Keratinocyte (primary cell): ENCODE data around the gene GP9. TPM values are rescaled to one million over a fixed set of nuclear protein-coding genes. Genes with fewer than 3 reads are reported as not detected.

Experiments
- DNase-seq: peaks from one replicate; pipeline ENCODE4 v3.0.0-alpha.2; 2011; ENCODE audit warnings: low read depth, missing footprints, low spot score
- FAIRE-seq: peaks from 2 replicates; lab custom pipeline; 2011; peaks lifted over from hg19 to GRCh38; lab: Jason Lieb, UNC
- H2AFZ ChIP-seq: 2 replicates; pipeline ENCODE4 v1.6.0; 2012; ENCODE audit warnings: low read length, control low read depth, inconsistent platforms; ENCODE audit not compliant: control insufficient read depth
- H3K27ac ChIP-seq: 2 replicates; pipeline ENCODE4 v1.5.1; 2011; ENCODE audit warnings: low read length; ENCODE audit not compliant: control insufficient read depth, insufficient read depth
- H3K27me3 ChIP-seq: 3 replicates; pipeline ENCODE4 v1.6.0; 2011; ENCODE audit warnings: low read length; ENCODE audit not compliant: control insufficient read depth, insufficient read depth; ENCODE audit errors: extremely low read depth
- H3K36me3 ChIP-seq, 2 experiments: 2 replicates in 1 of 2; 3 replicates in 1 of 2; pipeline ENCODE4 v1.5.1; 2011; ENCODE audit warnings: low read length in 2 of 2, mild to moderate bottlenecking in 1 of 2; ENCODE audit not compliant: control insufficient read depth in 2 of 2, insufficient read depth in 2 of 2; ENCODE audit errors: extremely low read depth in 1 of 2
- H3K4me1 ChIP-seq: 3 replicates; pipeline ENCODE4 v1.5.1; 2011; ENCODE audit warnings: low read length; ENCODE audit not compliant: control insufficient read depth, insufficient read depth; ENCODE audit errors: extremely low read depth
- H3K4me2 ChIP-seq: 3 replicates; pipeline ENCODE4 v1.6.0; 2011; ENCODE audit warnings: low read depth, low read length; ENCODE audit not compliant: control insufficient read depth, insufficient read depth; ENCODE audit errors: extremely low read depth
- H3K4me3 ChIP-seq, 3 experiments: fragments of 200-600 bp in 1 of 3; sonication (generic) in 1 of 3; 2 replicates in 2 of 3; 3 replicates in 1 of 3; pipeline ENCODE4 v1.5.1; 2011 to 2016; ENCODE audit warnings: low read length in 3 of 3, mild to moderate bottlenecking in 3 of 3, control low read depth in 2 of 3, inconsistent platforms in 1 of 3, low read depth in 1 of 3, mixed read lengths in 1 of 3, mixed run types in 1 of 3, moderate library complexity in 1 of 3; ENCODE audit not compliant: control insufficient read depth in 2 of 3, insufficient read depth in 2 of 3; ENCODE audit errors: extremely low read depth in 1 of 3
- H3K79me2 ChIP-seq: 2 replicates; pipeline ENCODE4 v1.6.0; 2012; ENCODE audit warnings: low read length; ENCODE audit not compliant: control insufficient read depth, insufficient read depth
- H3K9ac ChIP-seq: 3 replicates; pipeline ENCODE4 v1.6.0; 2011; ENCODE audit warnings: low read length; ENCODE audit not compliant: control insufficient read depth, insufficient read depth; ENCODE audit errors: extremely low read depth
- H3K9me1 ChIP-seq: 3 replicates; pipeline ENCODE4 v1.6.0; 2011; ENCODE audit warnings: low read length; ENCODE audit not compliant: control insufficient read depth, insufficient read depth; ENCODE audit errors: extremely low read depth
- H3K9me3 ChIP-seq: 2 replicates; pipeline ENCODE4 v1.5.1; 2012; ENCODE audit warnings: low read depth, low read length; ENCODE audit not compliant: control insufficient read depth
- H4K20me1 ChIP-seq: 3 replicates; pipeline ENCODE4 v1.6.0; 2011; ENCODE audit warnings: low read length; ENCODE audit not compliant: control insufficient read depth, insufficient read depth; ENCODE audit errors: extremely low read depth
- CTCF ChIP-seq, 3 experiments: IDR thresholded peaks in 1 of 3; conservative IDR thresholded peaks in 1 of 3; optimal IDR thresholded peaks in 1 of 3; 2 replicates in 2 of 3; 3 replicates in 1 of 3; pipeline versions ENCODE3 to v1.5.1; 2011; ENCODE audit warnings: low read length in 3 of 3, mild to moderate bottlenecking in 3 of 3, moderate library complexity in 2 of 3, control low read depth in 1 of 3, inconsistent platforms in 1 of 3; ENCODE audit not compliant: insufficient read depth in 2 of 3; ENCODE audit errors: extremely low read depth in 1 of 3
- EZH2 ChIP-seq: IDR thresholded peaks from one replicate; pipeline ENCODE4 v1.6.1; 2012; ENCODE audit warnings: inconsistent platforms, mild to moderate bottlenecking, low read length, moderate library complexity
- dilution Hi-C: fragments of 300-500 bp; cut with MboI; formaldehyde crosslinking; loops from one replicate; pipeline ENCODE4 v1.7.0; 2020; ENCODE audit warnings: low sequenced_read_pairs; ENCODE audit not compliant: extremely low pct_ligation_motif_present
- polyA plus RNA-seq, 5 experiments: library from polyadenylated mRNA; depleted of rRNA in 3 of 5; stranded (reverse) in 3 of 5; stranded (forward) in 1 of 5; unstranded in 1 of 5; fragments of >200 nt; gene quantifications; 1 replicate in 1 of 5; 2 replicates in 3 of 5; 3 replicates in 1 of 5; pipeline versions ENCODE4 v1.2.1 to v1.2.3, GENCODE V29; 2011 to 2012; ENCODE audit warnings: missing spikeins in 2 of 5, low read depth in 1 of 5, low replicate concordance in 1 of 5

The GP9 gene
- polyA plus RNA-seq, 1 donor (not counting 4 experiments of a cell fraction or from before 2014, with no cell fraction given), result not detected

DNA sequence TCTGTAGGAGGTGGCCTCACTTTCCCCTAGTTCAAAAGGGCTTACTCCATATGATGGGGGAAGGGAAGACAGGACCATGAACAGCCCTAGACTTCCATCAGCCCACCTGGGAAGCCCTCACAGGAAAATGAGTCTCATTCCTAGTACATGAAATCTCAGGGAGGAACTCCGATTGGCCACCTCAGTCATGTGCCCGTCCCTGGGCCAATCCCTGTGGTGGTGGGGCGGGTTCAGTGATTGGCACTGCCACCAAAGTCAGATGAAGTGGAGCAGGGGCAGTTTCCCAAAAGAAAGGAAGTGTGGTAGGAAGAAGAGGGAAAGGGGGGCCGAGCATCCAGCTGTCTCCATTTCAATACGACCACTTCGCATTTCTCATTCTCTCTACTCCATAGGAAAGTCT lies 25.9 kb upstream of the GP9 start:
- FAIRE-seq, result no peak
- Histone ChIP-seq H3K27ac (no peak overlapping the region), H3K4me2 (no peak overlapping the region), H3K4me3 (no peak overlapping the region), H3K79me2 (no peaks in the 10 kb centered on the region), H2AFZ (no peak overlapping the region), H4K20me1 (no peaks in the 10 kb centered on the region), H3K36me3 (no peaks in the 10 kb centered on the region), H3K9ac (no peak overlapping the region), H3K9me3 (no peaks in the 10 kb centered on the region), H3K27me3 (peaks cover 11% of the 10 kb centered on the region), H3K4me1 (no peaks in the 10 kb centered on the region), H3K9me1 (no peaks in the 10 kb centered on the region)
- TF ChIP-seq CTCF (optimal IDR thresholded peaks at IDR 0.05 in 1 of 3, IDR thresholded peaks at IDR 0.05 in 1 of 3, conservative IDR thresholded peaks at IDR 0.05 in 1 of 3; ENCODE audit: extremely low read depth in 1 of 3, insufficient read depth in 2 of 3, low read length in 3 of 3), result no peak
- TF ChIP-seq EZH2, result no peak
- dilution Hi-C loops, result no loop called here
- no peak for DNase-seq

GRCh38 chr3:129035360-129036221 lies 25.0 kb upstream of the GP9 start:
- Histone ChIP-seq H3K79me2 (no peaks in the 10 kb centered on the region), H3K9me1 (no peaks in the 10 kb centered on the region), H3K36me3 (no peaks in the 10 kb centered on the region), H2AFZ (no peak overlapping the region), H3K27ac (no peak overlapping the region), H3K4me3 (no peak overlapping the region), H3K4me1 (no peaks in the 10 kb centered on the region), H3K4me2 (no peak overlapping the region), H4K20me1 (no peaks in the 10 kb centered on the region), H3K9ac (no peak overlapping the region), H3K27me3 (peaks cover 17% of the 10 kb centered on the region), H3K9me3 (no peaks in the 10 kb centered on the region)
- no peak for DNase-seq
- TF ChIP-seq CTCF (optimal IDR thresholded peaks at IDR 0.05 in 1 of 3, IDR thresholded peaks at IDR 0.05 in 1 of 3, conservative IDR thresholded peaks at IDR 0.05 in 1 of 3; ENCODE audit: extremely low read depth in 1 of 3, insufficient read depth in 2 of 3, low read length in 3 of 3) (no peak), EZH2 (no peak)
- dilution Hi-C loops, result no loop called here
- FAIRE-seq, result no peak
